ENCODE data around the gene KARS1.

GRCh38 chr16:75603241-75603640, 44.2 kb downstream of the KARS1 start:
- TF ChIP-seq CTCF (IDR thresholded peaks at IDR 0.05) (no peak), POLR2A (IDR thresholded peaks at IDR 0.05) (no peak)

Data from body of pancreas (tissue), 4 donors.